Activated B cell treated with CpG ODN at 0.5 μM for 24 hours (primary cell): Measurements from ENCODE around the gene DGCR8. TPM values are rescaled to one million over a fixed set of nuclear protein-coding genes. Genes with fewer than 3 reads are reported as not detected.
A peak's percentile ranks its signal among the peaks of the same experiment; 100 is the strongest.

Experiments
- ATAC-seq: fragments of 200-7000 bp; cut with Tn5 transposase; one replicate; pipeline ENCODE4 v1.10.0; 2021; ENCODE audit warnings: low read depth, mild to moderate bottlenecking, moderate library complexity
- CTCF ChIA-PET: fragments of 350-600 bp; sonication (Branson Sonifier 250); formaldehyde crosslinking; loops from one replicate; lab custom pipeline; 2021; ENCODE audit warnings: antibody characterized with exemption; lab: Charles Lee
- POLR2A ChIA-PET: fragments of 350-600 bp; sonication (Branson Sonifier 250); formaldehyde crosslinking; loops from one replicate; lab custom pipeline; 2021; ENCODE audit warnings: antibody characterized with exemption; lab: Charles Lee
- DNase-seq: peaks from one replicate; pipeline ENCODE4 v3.0.0; 2022
- H3K27ac Mint-ChIP-seq: one replicate; pipeline ENCODE4 v1.8.0; 2020; ENCODE audit warnings: mixed read lengths
- H3K27me3 Mint-ChIP-seq: one replicate; pipeline ENCODE4 v1.8.0; 2021; ENCODE audit warnings: mixed read lengths
- H3K36me3 Mint-ChIP-seq: one replicate; pipeline ENCODE4 v1.8.0; 2021; ENCODE audit warnings: low read depth, mixed read lengths
- H3K4me1 Mint-ChIP-seq: one replicate; pipeline ENCODE4 v1.8.0; 2021; ENCODE audit warnings: mixed read lengths
- H3K4me3 Mint-ChIP-seq: one replicate; pipeline ENCODE4 v1.8.0; 2020; ENCODE audit warnings: mild to moderate bottlenecking, mixed read lengths
- H3K9me3 Mint-ChIP-seq: one replicate; pipeline ENCODE4 v1.8.0; 2020; ENCODE audit warnings: mixed read lengths
- intact Hi-C: fragments of 100-400 bp; cut with micrococcal nuclease; formaldehyde crosslinking; loops from one replicate; pipeline ENCODE4 v1.15.1; 2024
- total RNA-seq: library from RNA; stranded (reverse); gene quantifications from 2 replicates; pipeline ENCODE4 v1.2.3, GENCODE V29; 2022
- TF ChIP-seq, protein P1 (sequence below): fragments of 200-600 bp; IDR thresholded peaks from one replicate; pipeline ENCODE4 v1.8.0; 2022; ENCODE audit warnings: antibody characterized with exemption, mild to moderate bottlenecking

The DGCR8 gene
- total RNA-seq, 1 donor from 2014 or later = 35.5 TPM

DNA sequence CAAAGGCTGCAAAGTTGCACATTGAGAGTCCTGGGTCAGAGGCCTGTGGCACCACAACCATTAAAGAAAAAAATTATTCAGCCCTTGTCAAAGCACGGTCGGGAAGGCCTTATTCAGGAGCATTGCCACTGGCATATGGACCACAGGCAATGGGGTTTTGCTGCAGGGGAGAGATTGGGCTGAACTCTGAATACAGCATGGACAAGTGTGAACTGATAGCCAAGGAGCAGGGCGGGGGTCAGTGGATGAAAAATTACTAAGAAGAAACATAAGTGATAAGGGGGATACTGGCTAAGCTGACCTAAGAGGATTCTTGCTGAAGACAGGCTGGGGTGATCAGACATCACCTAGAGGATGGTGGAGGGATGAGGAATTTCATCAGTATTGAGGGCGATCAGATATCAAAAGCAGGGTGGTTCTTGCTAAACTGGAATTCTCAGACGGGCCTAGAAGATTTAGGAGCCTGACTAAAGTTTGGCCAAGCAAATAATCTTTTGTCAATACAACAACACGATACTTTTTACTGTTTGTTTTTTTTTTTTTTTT is 3.3 kb upstream of the DGCR8 start:
- Mint-ChIP-seq H3K36me3 (no peaks in the 10 kb centered on the region), H3K27ac (no peak overlapping the region), H3K4me1 (peaks cover 14% of the 10 kb centered on the region), H3K9me3 (no peaks in the 10 kb centered on the region), H3K27me3 (no peaks in the 10 kb centered on the region), H3K4me3 (no peak overlapping the region)
- ChIA-PET POLR2A (no interaction called here), CTCF (no interaction called here)
- intact Hi-C loops = no loop called here
- TF ChIP-seq, protein P1, sequence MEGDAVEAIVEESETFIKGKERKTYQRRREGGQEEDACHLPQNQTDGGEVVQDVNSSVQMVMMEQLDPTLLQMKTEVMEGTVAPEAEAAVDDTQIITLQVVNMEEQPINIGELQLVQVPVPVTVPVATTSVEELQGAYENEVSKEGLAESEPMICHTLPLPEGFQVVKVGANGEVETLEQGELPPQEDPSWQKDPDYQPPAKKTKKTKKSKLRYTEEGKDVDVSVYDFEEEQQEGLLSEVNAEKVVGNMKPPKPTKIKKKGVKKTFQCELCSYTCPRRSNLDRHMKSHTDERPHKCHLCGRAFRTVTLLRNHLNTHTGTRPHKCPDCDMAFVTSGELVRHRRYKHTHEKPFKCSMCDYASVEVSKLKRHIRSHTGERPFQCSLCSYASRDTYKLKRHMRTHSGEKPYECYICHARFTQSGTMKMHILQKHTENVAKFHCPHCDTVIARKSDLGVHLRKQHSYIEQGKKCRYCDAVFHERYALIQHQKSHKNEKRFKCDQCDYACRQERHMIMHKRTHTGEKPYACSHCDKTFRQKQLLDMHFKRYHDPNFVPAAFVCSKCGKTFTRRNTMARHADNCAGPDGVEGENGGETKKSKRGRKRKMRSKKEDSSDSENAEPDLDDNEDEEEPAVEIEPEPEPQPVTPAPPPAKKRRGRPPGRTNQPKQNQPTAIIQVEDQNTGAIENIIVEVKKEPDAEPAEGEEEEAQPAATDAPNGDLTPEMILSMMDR = no peak
- no peak for DNase-seq
- ATAC-seq = no peak

DNA sequence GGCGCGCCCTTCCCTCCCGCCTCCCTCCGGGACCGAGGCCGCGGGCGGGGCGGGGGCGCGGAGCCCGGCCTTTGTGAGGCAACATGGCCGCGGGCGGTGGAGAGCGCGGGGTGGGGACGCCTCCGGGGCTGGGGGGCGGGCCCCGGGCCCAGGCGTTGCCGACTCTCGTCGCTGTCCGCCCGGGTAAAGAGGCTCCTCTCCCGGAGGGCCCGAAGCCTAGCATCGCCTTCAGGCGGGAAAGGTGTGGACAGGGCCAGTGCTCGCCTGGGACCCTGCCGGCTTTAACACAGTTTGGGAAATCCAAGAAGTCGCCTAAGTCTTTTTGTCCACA is 369 bp downstream of the DGCR8 start:
- DNase-seq = peak; percentile 77

DNA sequence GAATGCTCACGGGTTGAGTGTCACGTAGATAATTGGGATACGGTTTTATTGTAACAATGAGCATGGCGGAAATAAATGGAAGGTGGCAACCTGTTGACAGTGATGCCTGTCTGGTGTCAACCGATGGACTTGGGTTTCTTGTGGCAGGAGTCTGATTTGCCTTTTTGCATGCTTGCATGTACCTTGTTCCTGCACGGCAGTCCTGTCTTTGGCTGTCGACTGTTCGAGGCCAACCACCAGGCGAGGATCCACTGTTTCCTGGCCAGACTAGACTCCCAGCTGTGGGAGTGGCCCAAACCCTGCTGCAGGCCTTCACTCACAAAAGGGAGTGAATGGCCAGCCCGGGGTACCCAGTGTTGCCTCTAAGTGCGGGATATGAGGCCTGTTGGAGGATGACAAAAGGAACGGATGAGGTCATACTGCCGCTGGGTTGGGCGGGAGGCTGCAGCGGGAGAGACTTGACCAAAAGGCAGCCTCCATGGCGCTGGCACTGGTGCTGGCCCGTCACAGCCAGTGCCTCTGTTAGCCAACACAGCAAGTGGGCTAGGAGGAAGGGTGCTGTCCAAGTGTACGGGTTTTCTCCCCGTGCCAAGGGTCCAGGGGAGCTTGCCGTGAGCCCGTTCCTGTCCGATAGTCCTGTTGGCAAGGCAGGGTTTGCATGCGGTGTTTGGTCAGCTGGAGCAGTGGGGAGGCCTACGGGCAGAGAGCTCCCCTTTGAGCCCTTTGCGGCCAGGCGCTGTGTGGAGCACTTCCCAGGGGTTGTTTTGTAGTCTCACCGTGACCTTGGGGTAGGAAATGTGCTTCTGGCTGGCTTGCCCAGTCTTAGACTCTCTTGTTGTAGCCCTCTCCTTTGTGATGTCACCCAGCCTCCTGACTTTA is 974 bp downstream of the DGCR8 start:
- peaks cover 32% of the 10 kb centered on the region for H3K4me1 Mint-ChIP-seq
- CTCF ChIA-PET = no interaction called here
- DNase-seq = no peak

More for the DNA sequence above, 369 bp downstream of the DGCR8 start:
- ChIA-PET POLR2A (no interaction called here), CTCF (no interaction called here)
- peak overlapping the region; percentile 66 for H3K27ac Mint-ChIP-seq
- H3K27me3 Mint-ChIP-seq = no peaks in the 10 kb centered on the region
- H3K4me3 Mint-ChIP-seq = peak overlapping the region; percentile 83
- H3K4me1 Mint-ChIP-seq = peaks cover 32% of the 10 kb centered on the region
- H3K36me3 Mint-ChIP-seq = peaks cover 1% of the 10 kb centered on the region
- ATAC-seq = peak; percentile 71
- TF ChIP-seq, protein P1 = no peak
- H3K9me3 Mint-ChIP-seq = no peaks in the 10 kb centered on the region
- intact Hi-C loops = loop anchor here (1.0 to 2.0 kb wide), 3 partner anchors 37 to 60 kb away; partner anchors contain the start of genes TANGO2, TRMT2A and ZDHHC8

DNA sequence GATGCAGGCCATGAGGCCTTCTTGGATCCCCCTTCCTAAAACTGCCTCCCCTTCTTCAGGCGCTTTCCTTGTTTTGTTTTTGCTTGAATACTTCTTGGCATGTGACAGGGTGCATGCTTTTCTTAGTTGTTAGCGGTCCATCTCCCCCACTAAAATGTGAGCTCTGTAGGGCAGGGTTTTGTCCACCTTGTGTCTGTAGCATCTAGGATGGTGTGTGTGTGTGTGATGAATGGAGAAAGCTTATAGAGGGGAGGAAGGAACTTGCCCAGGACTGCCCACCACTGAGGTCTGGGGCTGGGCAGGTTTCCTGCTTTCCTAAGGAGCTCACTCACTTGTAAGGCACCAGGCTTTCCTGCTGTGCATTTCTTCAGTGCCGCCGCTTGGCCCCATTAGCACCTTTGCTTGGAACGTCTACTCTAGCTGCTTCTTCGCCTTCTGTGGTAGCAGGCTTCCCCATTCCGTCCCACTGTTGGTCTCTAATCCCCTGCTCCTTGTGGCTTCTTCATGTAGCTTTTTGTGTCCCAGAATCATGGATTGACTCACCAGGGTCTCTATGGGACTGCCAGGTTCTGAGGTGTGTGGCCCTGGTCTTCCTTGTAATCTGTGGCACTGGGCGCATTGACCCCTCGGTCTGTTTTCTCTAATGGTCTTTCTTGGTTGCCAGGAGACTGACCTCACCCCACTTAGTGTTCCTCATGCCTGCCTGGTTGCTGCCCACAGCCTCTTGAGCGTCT is 3.3 kb downstream of the DGCR8 start:
- DNase-seq (no peak), ATAC-seq (no peak)
- Mint-ChIP-seq H3K4me3 (no peak overlapping the region), H3K9me3 (no peaks in the 10 kb centered on the region), H3K4me1 (peaks cover 32% of the 10 kb centered on the region), H3K36me3 (peaks cover 27% of the 10 kb centered on the region), H3K27me3 (no peaks in the 10 kb centered on the region), H3K27ac (no peak overlapping the region)
- CTCF ChIA-PET = no interaction called here
- TF ChIP-seq, protein P1 = no peak
- intact Hi-C loops = no loop called here
- POLR2A ChIA-PET = interaction anchor here (1.3 kb wide), 1 partner anchor 27 kb away, joined by 3 read pairs; no protein-coding TSS in a partner anchor

More for the DNA sequence above, 974 bp downstream of the DGCR8 start:
- H3K27ac Mint-ChIP-seq = peak overlapping the region; percentile 66
- H3K27me3 Mint-ChIP-seq = no peaks in the 10 kb centered on the region
- no peaks in the 10 kb centered on the region for H3K9me3 Mint-ChIP-seq
- POLR2A ChIA-PET = no interaction called here
- ATAC-seq = no peak
- peak overlapping the region; percentile 83 for H3K4me3 Mint-ChIP-seq
- TF ChIP-seq, protein P1 = no peak
- intact Hi-C loops = loop anchor here (1.0 to 2.0 kb wide), 3 partner anchors 36 to 60 kb away; partner anchors contain the start of genes TANGO2, TRMT2A and ZDHHC8
- peaks cover 6% of the 10 kb centered on the region for H3K36me3 Mint-ChIP-seq
